ENCODE measurements around the gene HAP1. TPM values are rescaled to one million over a fixed set of nuclear protein-coding genes. Genes with fewer than 3 reads are reported as not detected.
"Not testable (repeated sequence)": the region's sequence is repeated elsewhere in the genome, so short reads cannot be mapped to it uniquely, and the experiment has no call there.

Gene HAP1
- total and polyA plus RNA-seq, 8 donors = 0.16 to 0.90 (median 0.64) TPM

GRCh38 chr17:41777574-41778188, 43.2 kb upstream of the HAP1 start:
- TF ChIP-seq CTCF (IDR thresholded peaks at IDR 0.05) = no peak
- Histone ChIP-seq H3K4me1 (peaks cover 47 to 90% of the 10 kb centered on the region in 2 donors), H3K27ac (peak overlapping the region; percentile 79 to 88), H3K9me3 (no peaks in the 10 kb centered on the region), H3K36me3 (no peaks in the 10 kb centered on the region), H3K27me3 (no peaks in the 10 kb centered on the region), H3K4me3 (no peak overlapping the region)
- intact Hi-C loops (cut with DNase I) = no loop called here
- ATAC-seq = peak; percentile 78
- peak in 3 of 4 donors; percentile 77 to 89 (median 80) for DNase-seq

- Histone ChIP-seq H3K9me3 (no peaks in the 10 kb centered on the region), H3K27ac (peak overlapping the region; percentile 79 to 88), H3K4me3 (no peak overlapping the region), H3K36me3 (no peaks in the 10 kb centered on the region), H3K4me1 (peaks cover 47 to 90% of the 10 kb centered on the region in 2 donors), H3K27me3 (no peaks in the 10 kb centered on the region)
- ATAC-seq (peak; percentile 15), DNase-seq (peak in 1 of 4 donors; percentile 45)
- TF ChIP-seq CTCF (IDR thresholded peaks at IDR 0.05) = peak in 1 of 2 donors; percentile 9
- intact Hi-C loops (cut with DNase I) = no loop called here
Observed at GRCh38 chr17:41777157-41777573, 42.7 kb upstream of the HAP1 start.

GRCh38 chr17:41776262-41776900, 41.9 kb upstream of the HAP1 start:
- peaks cover 39 to 89% of the 10 kb centered on the region in 2 donors for H3K4me1 ChIP-seq
- DNase-seq; ATAC-seq; H3K36me3 ChIP-seq; H3K27me3 ChIP-seq; H3K4me3 ChIP-seq; H3K9me3 ChIP-seq; intact Hi-C loops (cut with DNase I): not testable (repeated sequence)
- H3K27ac ChIP-seq = peak overlapping the region; percentile 51 to 79

GRCh38 chr17:41775394-41776226, 41.2 kb upstream of the HAP1 start:
- peak overlapping the region; percentile 51 to 79 for H3K27ac ChIP-seq
- intact Hi-C loops (cut with DNase I) = no loop called here
- no peaks in the 10 kb centered on the region for H3K27me3 ChIP-seq
- DNase-seq (no peak), ATAC-seq (no peak)
- H3K36me3 ChIP-seq = peaks cover 0 to 13% of the 10 kb centered on the region in 2 donors
- no peak for TF ChIP-seq CTCF (IDR thresholded peaks at IDR 0.05)
- H3K4me1 ChIP-seq = peaks cover 38 to 85% of the 10 kb centered on the region in 2 donors
- H3K9me3 ChIP-seq = no peaks in the 10 kb centered on the region
- H3K4me3 ChIP-seq = no peak overlapping the region

GRCh38 chr17:41773731-41774193, 39.3 kb upstream of the HAP1 start:
- no peak for DNase-seq
- Histone ChIP-seq H3K4me3 (no peak overlapping the region), H3K9me3 (no peaks in the 10 kb centered on the region), H3K27ac (peak overlapping the region in 1 of 2 donors; percentile 79), H3K4me1 (peaks cover 38 to 72% of the 10 kb centered on the region in 2 donors), H3K27me3 (no peaks in the 10 kb centered on the region), H3K36me3 (peaks cover 0 to 31% of the 10 kb centered on the region in 2 donors)
- no peak for TF ChIP-seq CTCF (IDR thresholded peaks at IDR 0.05)
- no peak for ATAC-seq
- intact Hi-C loops (cut with DNase I) = no loop called here
